HepG2 (cell line): ENCODE measurements around the gene METTL15. TPM values are rescaled to one million over a fixed set of nuclear protein-coding genes. Genes with fewer than 3 reads are reported as not detected.

Experiments
- CENPBD1 ChIP-seq: sonication (generic); formaldehyde crosslinking; IDR thresholded peaks from 2 replicates; pipeline ENCODE4 v1.8.0; 2022; ENCODE audit warnings: missing genetic modification reagents, low read depth, mild to moderate bottlenecking, borderline replicate concordance
- ISL2 ChIP-seq: sonication (generic); formaldehyde crosslinking; IDR thresholded peaks from 2 replicates; pipeline ENCODE4 v1.5.0; 2020; ENCODE audit warnings: missing genetic modification reagents
- JDP2 ChIP-seq: sonication (generic); formaldehyde crosslinking; IDR thresholded peaks from 2 replicates; pipeline ENCODE4 v1.8.1; 2022; ENCODE audit warnings: missing genetic modification reagents, borderline replicate concordance
- KAT8 ChIP-seq: IDR thresholded peaks from 2 replicates; pipeline ENCODE4 v1.6.1; 2016; ENCODE audit warnings: missing genetic modification reagents, missing compliant biosample characterization
- MLX ChIP-seq: IDR thresholded peaks from 2 replicates; pipeline ENCODE4 v1.6.1; 2016
- MTF1 ChIP-seq: sonication (generic); formaldehyde crosslinking; IDR thresholded peaks from 2 replicates; pipeline ENCODE4 v1.5.0; 2020; ENCODE audit warnings: missing genetic modification reagents
- NFATC3 ChIP-seq: sonication (generic); formaldehyde crosslinking; IDR thresholded peaks from 2 replicates; pipeline ENCODE4 v1.5.1; 2020; ENCODE audit warnings: mild to moderate bottlenecking, missing genetic modification reagents
- NR2F1 ChIP-seq, 2 experiments: fragments of 450-650 bp in 1 of 2; formaldehyde crosslinking in 1 of 2; IDR thresholded peaks; 2 replicates each; pipeline versions ENCODE4 v1.5.0 to v1.6.1; 2016 to 2020; ENCODE audit warnings: mild to moderate bottlenecking in 1 of 2, missing compliant biosample characterization in 1 of 2, missing genetic modification reagents in 1 of 2, moderate library complexity in 1 of 2
- PRPF4 ChIP-seq: fragments of 200-400 bp; formaldehyde crosslinking; IDR thresholded peaks from 2 replicates; pipeline ENCODE4 v1.6.1; 2016; ENCODE audit warnings: low read length, low read depth; ENCODE audit not compliant: poor library complexity, severe bottlenecking
- SALL1 ChIP-seq: sonication (generic); formaldehyde crosslinking; IDR thresholded peaks from 2 replicates; pipeline ENCODE4 v1.8.0; 2022; ENCODE audit warnings: mild to moderate bottlenecking, missing genetic modification reagents
- SYNCRIP ChIP-seq: fragments of 200-400 bp; formaldehyde crosslinking; IDR thresholded peaks from 2 replicates; pipeline ENCODE4 v1.6.1; 2018; ENCODE audit warnings: mild to moderate bottlenecking, low read depth, low read length; ENCODE audit not compliant: insufficient read depth
- THAP9 ChIP-seq: sonication (generic); formaldehyde crosslinking; IDR thresholded peaks from 2 replicates; pipeline ENCODE4; 2020; ENCODE audit warnings: missing genetic modification reagents, mild to moderate bottlenecking, borderline replicate concordance
- ZBED4 ChIP-seq: sonication (generic); formaldehyde crosslinking; IDR thresholded peaks from 2 replicates; pipeline ENCODE4 v1.4.0; 2020; ENCODE audit warnings: missing genetic modification reagents, borderline replicate concordance
- ZNF18 ChIP-seq: sonication (generic); formaldehyde crosslinking; IDR thresholded peaks from 2 replicates; pipeline ENCODE4 v1.8.0; 2022; ENCODE audit warnings: mild to moderate bottlenecking, missing genetic modification reagents; ENCODE audit not compliant: insufficient replicate concordance
- ZNF225 ChIP-seq: sonication (generic); formaldehyde crosslinking; IDR thresholded peaks from 2 replicates; pipeline ENCODE4 v1.4.0; 2020; ENCODE audit warnings: mild to moderate bottlenecking, missing genetic modification reagents
- ZNF234 ChIP-seq: sonication (generic); formaldehyde crosslinking; conservative IDR thresholded peaks from 2 replicates; pipeline ENCODE4 v1.5.1; 2020; ENCODE audit warnings: mild to moderate bottlenecking, missing genetic modification reagents
- ZNF598 ChIP-seq: sonication (generic); formaldehyde crosslinking; IDR thresholded peaks from 2 replicates; pipeline ENCODE4 v1.5.1; 2020; ENCODE audit warnings: mild to moderate bottlenecking, missing genetic modification reagents, borderline replicate concordance
- ZNF737 ChIP-seq: sonication (generic); formaldehyde crosslinking; IDR thresholded peaks from 2 replicates; pipeline ENCODE4 v1.5.0; 2020; ENCODE audit warnings: missing genetic modification reagents, mild to moderate bottlenecking, borderline replicate concordance
- polyA plus RNA-seq, 8 experiments: library from polyadenylated mRNA; depleted of rRNA in 3 of 8; stranded (reverse) in 7 of 8; unstranded in 1 of 8; fragments of >200 nt; fragmentation: Illumina TruSeq in 4 of 8; extraction: Trizol in 4 of 8; gene quantifications; 2 replicates each; pipeline versions ENCODE4 v1.2.1 to v1.2.3, GENCODE V29; 2011 to 2016; ENCODE audit warnings: low read depth in 4 of 8, missing spikeins in 1 of 8, mixed read lengths in 1 of 8; ENCODE audit not compliant: insufficient read depth in 1 of 8
- total RNA-seq, 5 experiments: library from RNA; depleted of rRNA; stranded (reverse); fragments of >200 nt; fragmentation: Illumina TruSeq; extraction: Trizol; gene quantifications; 2 replicates each; pipeline ENCODE4 v1.2.3, GENCODE V29; 2016; ENCODE audit warnings: low read depth in 1 of 5

Gene METTL15
- total and polyA plus RNA-seq, 2 of the 13 experiments (the other 11 are each of a cell fraction or from before 2014, with no cell fraction given) = 6.5 to 14.0 TPM

GRCh38 chr11:28110108-28110820 lies 2.1 kb downstream of the METTL15 start (continued):
- TF ChIP-seq THAP9 (peak; percentile 86; the same call in 1 of the 2 replicates), CENPBD1 (0 out of 2 replicates have a peak, but pooled peaks have one; percentile 78), ZNF234 (no peak), SYNCRIP (no peak), ZBED4 (CRISPR knock-in tag) (peak; percentile 80), ISL2 (CRISPR knock-in tag) (peak; percentile 85), KAT8 (peak; percentile 99), MTF1 (peak; percentile 84), NR2F1 (CRISPR knock-in tag; IDR thresholded peaks at IDR 0.05) (peak; percentile 23 to 25; a peak in 1 of 4 replicates), ZNF598 (CRISPR knock-in tag) (no peak; the same call in 1 of the 2 replicates), ZNF225 (CRISPR knock-in tag) (peak; percentile 90; the same call in 1 of the 2 replicates), ZNF18 (CRISPR knock-in tag) (no peak), JDP2 (CRISPR knock-in tag) (no peak), ZNF737 (no peak; the same call in 1 of the 2 replicates), NFATC3 (CRISPR knock-in tag) (no peak), PRPF4 (peak; percentile 65), SALL1 (CRISPR knock-in tag) (peak; percentile 88), MLX (CRISPR knock-in tag) (no peak)
